Measurements from ENCODE around the gene ZNF211.

ZNF211 gene

GRCh38 chr19:57632987-57633831 lies at the start of gene ZNF211:
TSS of gene ZNF211 (plus strand) at chr19:57633168. CDS start at chr19:57633347, 179 bp downstream.
- H3K9me3 ChIP-seq (ENCODE audit: insufficient read depth, low read depth, low read length): peaks cover 15% of the 10 kb centered on the region; the same call in 1 of the 2 replicates
- H3K27ac ChIP-seq (ENCODE audit: low read length): no peak within 1 kb of the TSS
- H3K9ac ChIP-seq (ENCODE audit: low read depth, low read length): peak within 1 kb of the TSS; percentile 84
- H3K27me3 ChIP-seq (ENCODE audit: insufficient read depth, low read length): no peaks in the 10 kb centered on the region
- peak within 1 kb of the TSS; percentile 96 for H3K4me3 ChIP-seq (ENCODE audit: low read length)
- H3K4me1 ChIP-seq (ENCODE audit: insufficient read depth, low read length): no peaks in the 10 kb centered on the region
- H3K36me3 ChIP-seq (ENCODE audit: insufficient read depth, low read depth, low read length): peaks cover 28% of the 10 kb centered on the region

- peak within 1 kb of the TSS; percentile 97 for H3K4me3 ChIP-seq (ENCODE audit: low read length)
- no peaks in the 10 kb centered on the region for H3K4me1 ChIP-seq (ENCODE audit: insufficient read depth, low read length)
- peaks cover 7% of the 10 kb centered on the region for H3K27me3 ChIP-seq (ENCODE audit: insufficient read depth, low read length)
- peak within 1 kb of the TSS; percentile 90; the same call in 1 of the 2 replicates for H3K9ac ChIP-seq (ENCODE audit: low read depth, low read length)
- H3K9me3 ChIP-seq (ENCODE audit: insufficient read depth, low read depth, low read length): peaks cover 71% of the 10 kb centered on the region
- no peak within 1 kb of the TSS for H3K27ac ChIP-seq (ENCODE audit: low read length)
- H3K36me3 ChIP-seq (ENCODE audit: insufficient read depth, low read depth, low read length): peaks cover 31% of the 10 kb centered on the region
Measured at GRCh38 chr19:57583521-57584416, 49.2 kb upstream of the ZNF211 start, which contains the start of gene ZIK1. TSS of gene ZIK1 (plus strand) at chr19:57584145. CDS start at chr19:57584357, 212 bp downstream.

- Histone ChIP-seq H3K27me3 (ENCODE audit: insufficient read depth, low read length) (peaks cover 7% of the 10 kb centered on the region), H3K36me3 (ENCODE audit: insufficient read depth, low read depth, low read length) (peaks cover 68% of the 10 kb centered on the region), H3K27ac (ENCODE audit: low read length) (no peak overlapping the region), H3K4me3 (ENCODE audit: low read length) (no peak overlapping the region), H3K4me1 (ENCODE audit: insufficient read depth, low read length) (no peaks in the 10 kb centered on the region), H3K9me3 (ENCODE audit: insufficient read depth, low read depth, low read length) (peaks cover 88% of the 10 kb centered on the region), H3K9ac (ENCODE audit: low read depth, low read length) (no peak overlapping the region)
Measured at GRCh38 chr19:57587529-57587928, 45.4 kb upstream of the ZNF211 start.

GRCh38 chr19:57599377-57599760 lies 33.6 kb upstream of the ZNF211 start:
- Histone ChIP-seq H3K4me1 (ENCODE audit: insufficient read depth, low read length) (no peaks in the 10 kb centered on the region), H3K9ac (ENCODE audit: low read depth, low read length) (no peak overlapping the region), H3K27ac (ENCODE audit: low read length) (no peak overlapping the region), H3K9me3 (ENCODE audit: insufficient read depth, low read depth, low read length) (peaks cover 23% of the 10 kb centered on the region; the same call in 1 of the 2 replicates), H3K4me3 (ENCODE audit: low read length) (peak overlapping the region; percentile 82), H3K27me3 (ENCODE audit: insufficient read depth, low read length) (no peaks in the 10 kb centered on the region), H3K36me3 (ENCODE audit: insufficient read depth, low read depth, low read length) (peaks cover 3% of the 10 kb centered on the region; the same call in 1 of the 2 replicates)

GRCh38 chr19:57599761-57600383 lies 33.1 kb upstream of the ZNF211 start, which contains the start of gene ZNF530:
TSS of gene ZNF530 (plus strand) at chr19:57599885. CDS start at chr19:57604346, 4,461 bp downstream.
- Histone ChIP-seq H3K9me3 (ENCODE audit: insufficient read depth, low read depth, low read length) (peaks cover 23% of the 10 kb centered on the region; the same call in 1 of the 2 replicates), H3K9ac (ENCODE audit: low read depth, low read length) (peak within 1 kb of the TSS; percentile 56; the same call in 1 of the 2 replicates), H3K4me3 (ENCODE audit: low read length) (peak within 1 kb of the TSS; percentile 82), H3K36me3 (ENCODE audit: insufficient read depth, low read depth, low read length) (peaks cover 6% of the 10 kb centered on the region; the same call in 1 of the 2 replicates), H3K27ac (ENCODE audit: low read length) (no peak within 1 kb of the TSS), H3K4me1 (ENCODE audit: insufficient read depth, low read length) (no peaks in the 10 kb centered on the region), H3K27me3 (ENCODE audit: insufficient read depth, low read length) (no peaks in the 10 kb centered on the region)

- H3K27me3 ChIP-seq (ENCODE audit: insufficient read depth, low read length): no peaks in the 10 kb centered on the region
- H3K36me3 ChIP-seq (ENCODE audit: insufficient read depth, low read depth, low read length): peaks cover 37% of the 10 kb centered on the region
- H3K9ac ChIP-seq (ENCODE audit: low read depth, low read length): no peak overlapping the region
- no peak overlapping the region for H3K4me3 ChIP-seq (ENCODE audit: low read length)
- no peak overlapping the region for H3K27ac ChIP-seq (ENCODE audit: low read length)
- H3K4me1 ChIP-seq (ENCODE audit: insufficient read depth, low read length): no peaks in the 10 kb centered on the region
- H3K9me3 ChIP-seq (ENCODE audit: insufficient read depth, low read depth, low read length): peaks cover 30% of the 10 kb centered on the region
Measured at GRCh38 chr19:57606931-57607330, 26.0 kb upstream of the ZNF211 start.

GRCh38 chr19:57611113-57611512 lies 21.9 kb upstream of the ZNF211 start:
- peaks cover 42% of the 10 kb centered on the region for H3K9me3 ChIP-seq (ENCODE audit: insufficient read depth, low read depth, low read length)
- H3K4me3 ChIP-seq (ENCODE audit: low read length): no peak overlapping the region
- no peak overlapping the region for H3K9ac ChIP-seq (ENCODE audit: low read depth, low read length)
- H3K36me3 ChIP-seq (ENCODE audit: insufficient read depth, low read depth, low read length): peaks cover 29% of the 10 kb centered on the region
- H3K27me3 ChIP-seq (ENCODE audit: insufficient read depth, low read length): no peaks in the 10 kb centered on the region
- H3K4me1 ChIP-seq (ENCODE audit: insufficient read depth, low read length): no peaks in the 10 kb centered on the region
- H3K27ac ChIP-seq (ENCODE audit: low read length): no peak overlapping the region

- peak within 1 kb of the TSS; percentile 93 for H3K4me3 ChIP-seq (ENCODE audit: low read length)
- H3K27ac ChIP-seq (ENCODE audit: low read length): peak within 1 kb of the TSS; percentile 32
- H3K9ac ChIP-seq (ENCODE audit: low read depth, low read length): peak within 1 kb of the TSS; percentile 94; the same call in 1 of the 2 replicates
- no peaks in the 10 kb centered on the region for H3K4me1 ChIP-seq (ENCODE audit: insufficient read depth, low read length)
- no peaks in the 10 kb centered on the region for H3K27me3 ChIP-seq (ENCODE audit: insufficient read depth, low read length)
- peaks cover 56% of the 10 kb centered on the region for H3K9me3 ChIP-seq (ENCODE audit: insufficient read depth, low read depth, low read length)
- peaks cover 41% of the 10 kb centered on the region for H3K36me3 ChIP-seq (ENCODE audit: insufficient read depth, low read depth, low read length)
Measured at GRCh38 chr19:57613941-57614743, 18.8 kb upstream of the ZNF211 start, which contains the start of gene ZNF134. TSS of gene ZNF134 (plus strand) at chr19:57614242. CDS start at chr19:57619469, 5,227 bp downstream.

- H3K4me1 ChIP-seq (ENCODE audit: insufficient read depth, low read length): no peaks in the 10 kb centered on the region
- H3K27ac ChIP-seq (ENCODE audit: low read length): no peak overlapping the region
- H3K9me3 ChIP-seq (ENCODE audit: insufficient read depth, low read depth, low read length): peaks cover 68% of the 10 kb centered on the region
- H3K36me3 ChIP-seq (ENCODE audit: insufficient read depth, low read depth, low read length): peaks cover 53% of the 10 kb centered on the region
- no peaks in the 10 kb centered on the region for H3K27me3 ChIP-seq (ENCODE audit: insufficient read depth, low read length)
- no peak overlapping the region for H3K9ac ChIP-seq (ENCODE audit: low read depth, low read length)
- peak overlapping the region; percentile 93 for H3K4me3 ChIP-seq (ENCODE audit: low read length)
Measured at GRCh38 chr19:57615346-57615745, 17.6 kb upstream of the ZNF211 start.

- Histone ChIP-seq H3K4me1 (ENCODE audit: insufficient read depth, low read length) (no peaks in the 10 kb centered on the region), H3K27me3 (ENCODE audit: insufficient read depth, low read length) (no peaks in the 10 kb centered on the region), H3K9me3 (ENCODE audit: insufficient read depth, low read depth, low read length) (peaks cover 100% of the 10 kb centered on the region), H3K9ac (ENCODE audit: low read depth, low read length) (no peak overlapping the region), H3K27ac (ENCODE audit: low read length) (no peak overlapping the region), H3K36me3 (ENCODE audit: insufficient read depth, low read depth, low read length) (peaks cover 91% of the 10 kb centered on the region), H3K4me3 (ENCODE audit: low read length) (peak overlapping the region; percentile 31)
Measured at GRCh38 chr19:57620673-57621348, 12.2 kb upstream of the ZNF211 start.

Measured in iPS-20b (cell line).